ENCODE measurements around the gene TCP11L1. TPM values are rescaled to one million over a fixed set of nuclear protein-coding genes. Genes with fewer than 3 reads are reported as not detected.
A peak's percentile ranks its signal among the peaks of the same experiment; 100 is the strongest.

Gene TCP11L1
- total RNA-seq, 1 donor from 2014 or later = 24.2 TPM

GRCh38 chr11:33013755-33014154, 25.6 kb upstream of the TCP11L1 start:
- no peaks in the 10 kb centered on the region for H3K27me3 Mint-ChIP-seq (ENCODE audit: unreplicated experiment)
- no peak for DNase-seq (ENCODE audit: extremely low spot score, unreplicated experiment)

GRCh38 chr11:33015621-33016551, 23.5 kb upstream of the TCP11L1 start, which contains the start of gene DEPDC7:
Gene DEPDC7, plus strand, starts transcription at chr11:33015878. Its CDS starts 78 bp downstream, at chr11:33015956.
- DNase-seq (ENCODE audit: extremely low spot score, unreplicated experiment) = peak; percentile 97
- Mint-ChIP-seq H3K27ac (ENCODE audit: unreplicated experiment) (peak within 1 kb of the TSS; percentile 62), H3K4me3 (ENCODE audit: unreplicated experiment) (peak within 1 kb of the TSS; percentile 82), H3K27me3 (ENCODE audit: unreplicated experiment) (no peaks in the 10 kb centered on the region), H3K36me3 (ENCODE audit: unreplicated experiment) (no peaks in the 10 kb centered on the region), H3K9me3 (ENCODE audit: unreplicated experiment) (no peaks in the 10 kb centered on the region), H3K4me1 (ENCODE audit: unreplicated experiment) (peaks cover 20% of the 10 kb centered on the region)
- TF ChIP-seq CTCF (IDR thresholded peaks at IDR 0.05) = no peak

More at GRCh38 chr11:33013755-33014154, 25.6 kb upstream of the TCP11L1 start:
- TF ChIP-seq CTCF (IDR thresholded peaks at IDR 0.05) = no peak
- Mint-ChIP-seq H3K27ac (ENCODE audit: unreplicated experiment) (no peak overlapping the region), H3K36me3 (ENCODE audit: unreplicated experiment) (no peaks in the 10 kb centered on the region), H3K9me3 (ENCODE audit: unreplicated experiment) (no peaks in the 10 kb centered on the region), H3K4me1 (ENCODE audit: unreplicated experiment) (peaks cover 20% of the 10 kb centered on the region), H3K4me3 (ENCODE audit: unreplicated experiment) (no peak overlapping the region)

GRCh38 chr11:33016654-33017053, 22.7 kb upstream of the TCP11L1 start:
- Mint-ChIP-seq H3K4me3 (ENCODE audit: unreplicated experiment) (peak overlapping the region; percentile 82), H3K27ac (ENCODE audit: unreplicated experiment) (peak overlapping the region; percentile 48), H3K27me3 (ENCODE audit: unreplicated experiment) (no peaks in the 10 kb centered on the region), H3K4me1 (ENCODE audit: unreplicated experiment) (peaks cover 15% of the 10 kb centered on the region), H3K9me3 (ENCODE audit: unreplicated experiment) (no peaks in the 10 kb centered on the region), H3K36me3 (ENCODE audit: unreplicated experiment) (no peaks in the 10 kb centered on the region)
- DNase-seq (ENCODE audit: extremely low spot score, unreplicated experiment) = no peak
- TF ChIP-seq CTCF (IDR thresholded peaks at IDR 0.05) = no peak

- no peak for TF ChIP-seq CTCF (IDR thresholded peaks at IDR 0.05)
- no peak overlapping the region for H3K4me3 Mint-ChIP-seq (ENCODE audit: unreplicated experiment)
- DNase-seq (ENCODE audit: extremely low spot score, unreplicated experiment) = no peak
- H3K36me3 Mint-ChIP-seq (ENCODE audit: unreplicated experiment) = no peaks in the 10 kb centered on the region
- H3K4me1 Mint-ChIP-seq (ENCODE audit: unreplicated experiment) = peaks cover 11% of the 10 kb centered on the region
- no peaks in the 10 kb centered on the region for H3K9me3 Mint-ChIP-seq (ENCODE audit: unreplicated experiment)
- H3K27me3 Mint-ChIP-seq (ENCODE audit: unreplicated experiment) = no peaks in the 10 kb centered on the region
- no peak overlapping the region for H3K27ac Mint-ChIP-seq (ENCODE audit: unreplicated experiment)
These were observed 21.9 kb upstream of the TCP11L1 start for GRCh38 chr11:33017478-33017877.

- H3K36me3 Mint-ChIP-seq (ENCODE audit: unreplicated experiment) = no peaks in the 10 kb centered on the region
- no peak for DNase-seq (ENCODE audit: extremely low spot score, unreplicated experiment)
- no peak for TF ChIP-seq CTCF (IDR thresholded peaks at IDR 0.05)
- H3K4me1 Mint-ChIP-seq (ENCODE audit: unreplicated experiment) = peaks cover 11% of the 10 kb centered on the region
- no peak overlapping the region for H3K27ac Mint-ChIP-seq (ENCODE audit: unreplicated experiment)
- H3K27me3 Mint-ChIP-seq (ENCODE audit: unreplicated experiment) = no peaks in the 10 kb centered on the region
- H3K9me3 Mint-ChIP-seq (ENCODE audit: unreplicated experiment) = no peaks in the 10 kb centered on the region
- H3K4me3 Mint-ChIP-seq (ENCODE audit: unreplicated experiment) = no peak overlapping the region
These were observed 21.4 kb upstream of the TCP11L1 start for GRCh38 chr11:33017965-33018364.

All from osteocyte (in vitro differentiated cells).